Caco-2 (cell line): Measurements from ENCODE around the gene COL27A1. TPM values are rescaled to one million over a fixed set of nuclear protein-coding genes. Genes with fewer than 3 reads are reported as not detected.

Experiments
- BruUV-seq: library from RNA; stranded (reverse); fragments of 400-500 nt; replicated peaks from 2 replicates; lab custom pipeline; 2021; lab: Mats Ljungman, UMichigan
- CTCF ChIA-PET: fragments of 300-600 bp; sonication (Branson Sonifier 250); formaldehyde crosslinking; loops from one replicate; lab custom pipeline; 2022; ENCODE audit warnings: antibody characterized with exemption; lab: Charles Lee
- POLR2A ChIA-PET: fragments of 300-600 bp; sonication (Branson Sonifier 250); formaldehyde crosslinking; loops from one replicate; lab custom pipeline; 2022; ENCODE audit warnings: antibody characterized with exemption; lab: Charles Lee
- DNase-seq, 2 experiments: peaks; one replicate each; pipeline versions ENCODE4 v3.0.0 to v3.0.0-alpha.2; 2020 to 2022
- H3K27me3 ChIP-seq: replicated peaks from 2 replicates; pipeline ENCODE4 v1.6.0; 2011; ENCODE audit warnings: low read length; ENCODE audit not compliant: control insufficient read depth, insufficient read depth
- H3K36me3 ChIP-seq: 2 replicates; pipeline ENCODE4 v1.5.1; 2011; ENCODE audit warnings: low read length; ENCODE audit not compliant: control insufficient read depth, insufficient read depth
- H3K4me1 ChIP-seq: fragments of 250-450 bp; sonication (Bioruptor Pico); 2 replicates; pipeline ENCODE4 v1.5.1; 2020; ENCODE audit warnings: mild to moderate bottlenecking
- H3K4me3 ChIP-seq: 2 replicates; pipeline ENCODE4 v1.5.1; 2011; ENCODE audit warnings: low read depth, mild to moderate bottlenecking, control low read depth, low read length
- H3K9me3 ChIP-seq: fragments of 250-450 bp; sonication (Bioruptor Pico); 2 replicates; pipeline ENCODE4 v1.5.1; 2020; ENCODE audit warnings: mild to moderate bottlenecking, moderate library complexity
- H3K27ac Mint-ChIP-seq: one replicate; pipeline ENCODE4 v1.8.0; 2022; ENCODE audit warnings: mixed read lengths; ENCODE audit not compliant: unreplicated experiment
- H3K27me3 Mint-ChIP-seq: one replicate; pipeline ENCODE4 v1.8.0; 2022; ENCODE audit warnings: mixed read lengths; ENCODE audit not compliant: insufficient read depth, unreplicated experiment
- H3K36me3 Mint-ChIP-seq: one replicate; pipeline ENCODE4 v1.8.0; 2022; ENCODE audit warnings: mild to moderate bottlenecking, mixed read lengths; ENCODE audit not compliant: insufficient read depth, unreplicated experiment
- H3K4me1 Mint-ChIP-seq: one replicate; pipeline ENCODE4 v1.8.0; 2022; ENCODE audit warnings: low read depth, mixed read lengths; ENCODE audit not compliant: unreplicated experiment
- H3K4me3 Mint-ChIP-seq: one replicate; pipeline ENCODE4 v1.8.0; 2022; ENCODE audit warnings: mild to moderate bottlenecking, moderate library complexity, mixed read lengths; ENCODE audit not compliant: unreplicated experiment
- H3K9me3 Mint-ChIP-seq: one replicate; pipeline ENCODE4 v1.8.0; 2022; ENCODE audit warnings: mixed read lengths; ENCODE audit not compliant: unreplicated experiment
- intact Hi-C: fragments of 100-400 bp; cut with micrococcal nuclease; formaldehyde crosslinking; loops from one replicate; pipeline ENCODE4 v1.10.0; 2022; ENCODE audit not compliant: unreplicated experiment
- total RNA-seq: library from RNA; stranded (reverse); gene quantifications from 2 replicates; pipeline ENCODE4 v1.2.3, GENCODE V29; 2022
- TF ChIP-seq, protein P1 (sequence below), 2 experiments: fragments of 200-600 bp in 1 of 2; IDR thresholded peaks; 1 replicate in 1 of 2; 2 replicates in 1 of 2; pipeline versions ENCODE4 v1.5.1 to v1.8.0; 2011 to 2022; ENCODE audit warnings: antibody characterized with exemption in 1 of 2, control low read depth in 1 of 2, inconsistent platforms in 1 of 2, low read depth in 1 of 2, low read length in 1 of 2, mild to moderate bottlenecking in 1 of 2, moderate library complexity in 1 of 2; ENCODE audit not compliant: insufficient read depth in 1 of 2, severe bottlenecking in 1 of 2, unreplicated experiment in 1 of 2

Gene COL27A1
- total RNA-seq, 1 experiment from 2014 or later: 31.1 TPM

- peaks cover 1% of the 10 kb centered on the region; the same call in 1 of the 2 replicates for H3K36me3 ChIP-seq
- Mint-ChIP-seq H3K9me3 (no peaks in the 10 kb centered on the region), H3K4me3 (no peak overlapping the region), H3K27me3 (no peaks in the 10 kb centered on the region), H3K4me1 (no peaks in the 10 kb centered on the region), H3K27ac (no peak overlapping the region), H3K36me3 (peaks cover 22% of the 10 kb centered on the region)
- H3K27me3 ChIP-seq: no peaks in the 10 kb centered on the region
- TF ChIP-seq, protein P1, sequence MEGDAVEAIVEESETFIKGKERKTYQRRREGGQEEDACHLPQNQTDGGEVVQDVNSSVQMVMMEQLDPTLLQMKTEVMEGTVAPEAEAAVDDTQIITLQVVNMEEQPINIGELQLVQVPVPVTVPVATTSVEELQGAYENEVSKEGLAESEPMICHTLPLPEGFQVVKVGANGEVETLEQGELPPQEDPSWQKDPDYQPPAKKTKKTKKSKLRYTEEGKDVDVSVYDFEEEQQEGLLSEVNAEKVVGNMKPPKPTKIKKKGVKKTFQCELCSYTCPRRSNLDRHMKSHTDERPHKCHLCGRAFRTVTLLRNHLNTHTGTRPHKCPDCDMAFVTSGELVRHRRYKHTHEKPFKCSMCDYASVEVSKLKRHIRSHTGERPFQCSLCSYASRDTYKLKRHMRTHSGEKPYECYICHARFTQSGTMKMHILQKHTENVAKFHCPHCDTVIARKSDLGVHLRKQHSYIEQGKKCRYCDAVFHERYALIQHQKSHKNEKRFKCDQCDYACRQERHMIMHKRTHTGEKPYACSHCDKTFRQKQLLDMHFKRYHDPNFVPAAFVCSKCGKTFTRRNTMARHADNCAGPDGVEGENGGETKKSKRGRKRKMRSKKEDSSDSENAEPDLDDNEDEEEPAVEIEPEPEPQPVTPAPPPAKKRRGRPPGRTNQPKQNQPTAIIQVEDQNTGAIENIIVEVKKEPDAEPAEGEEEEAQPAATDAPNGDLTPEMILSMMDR (IDR thresholded peaks at IDR 0.05; ENCODE audit: insufficient read depth in 1 of 2, low read depth in 1 of 2, low read length in 1 of 2, severe bottlenecking in 1 of 2, unreplicated experiment in 1 of 2): no peak
- no peak overlapping the region for H3K4me3 ChIP-seq
- BruUV-seq: no TSS peak
- POLR2A ChIA-PET: no interaction called here
- no peaks in the 10 kb centered on the region for H3K9me3 ChIP-seq
- H3K4me1 ChIP-seq: no peaks in the 10 kb centered on the region
- intact Hi-C loops: no loop called here
- CTCF ChIA-PET: no interaction called here
- no peak for DNase-seq
Observed at GRCh38 chr9:114307899-114308267, 152.5 kb downstream of the COL27A1 start.

DNA sequence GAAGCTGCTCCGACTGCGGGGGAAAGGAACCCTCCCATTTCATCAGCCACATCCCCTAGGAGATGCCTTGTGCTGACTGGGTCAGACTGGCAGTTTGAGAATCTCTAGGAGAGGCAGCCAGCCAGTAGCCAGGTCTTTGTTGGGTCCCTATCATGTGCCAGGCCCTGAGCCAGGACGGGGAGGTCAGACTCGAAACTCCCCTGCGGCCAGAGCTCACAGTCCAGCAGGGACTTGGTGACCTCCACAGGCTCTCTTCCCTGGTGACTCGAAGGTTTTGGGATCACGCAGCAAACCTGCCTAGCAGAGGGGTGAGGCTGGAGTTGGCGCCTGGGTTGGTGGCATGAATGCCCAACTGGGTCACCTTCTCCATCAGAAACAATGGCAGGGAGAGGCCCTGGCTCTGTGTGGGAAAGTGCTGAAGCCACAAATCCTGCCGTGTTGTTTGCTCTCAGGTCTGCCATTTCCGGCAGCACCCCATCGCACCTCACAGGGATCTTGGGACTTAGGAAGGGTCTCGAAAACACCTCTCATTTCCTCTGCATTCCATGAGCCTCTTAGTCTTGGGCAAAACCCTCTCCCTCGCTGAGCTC, 153.1 kb downstream of the COL27A1 start:
- TF ChIP-seq, protein P1 (IDR thresholded peaks at IDR 0.05; ENCODE audit: insufficient read depth in 1 of 2, low read depth in 1 of 2, low read length in 1 of 2, severe bottlenecking in 1 of 2, unreplicated experiment in 1 of 2): no peak
- no peak overlapping the region for H3K4me3 ChIP-seq
- no peaks in the 10 kb centered on the region for H3K27me3 ChIP-seq
- H3K4me1 ChIP-seq: no peaks in the 10 kb centered on the region
- BruUV-seq: no TSS peak
- no peak overlapping the region for H3K27ac Mint-ChIP-seq
- no peaks in the 10 kb centered on the region for H3K9me3 Mint-ChIP-seq
- peaks cover 1% of the 10 kb centered on the region; the same call in 1 of the 2 replicates for H3K36me3 ChIP-seq
- CTCF ChIA-PET: no interaction called here
- H3K4me1 Mint-ChIP-seq: no peaks in the 10 kb centered on the region
- POLR2A ChIA-PET: no interaction called here
- no peaks in the 10 kb centered on the region for H3K9me3 ChIP-seq
- DNase-seq: no peak
- no peaks in the 10 kb centered on the region for H3K27me3 Mint-ChIP-seq
- H3K36me3 Mint-ChIP-seq: peaks cover 22% of the 10 kb centered on the region
- intact Hi-C loops: no loop called here
- H3K4me3 Mint-ChIP-seq: no peak overlapping the region

DNA sequence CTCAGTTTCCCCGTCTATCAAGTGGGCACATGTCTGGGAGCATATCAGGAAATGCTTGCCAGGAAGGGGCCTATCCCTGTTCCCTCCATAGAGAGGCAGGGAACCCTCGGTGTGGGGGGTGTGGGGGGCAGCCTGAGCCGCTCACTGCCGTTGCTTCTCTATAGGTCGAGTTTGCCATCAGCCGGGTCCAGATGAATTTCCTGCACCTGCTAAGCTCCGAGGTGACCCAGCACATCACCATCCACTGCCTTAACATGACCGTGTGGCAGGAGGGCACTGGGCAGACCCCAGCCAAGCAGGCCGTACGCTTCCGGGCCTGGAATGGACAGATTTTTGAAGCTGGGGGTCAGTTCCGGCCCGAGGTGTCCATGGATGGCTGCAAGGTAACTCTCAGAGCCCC, 153.8 kb downstream of the COL27A1 start:
- peaks cover 1% of the 10 kb centered on the region; the same call in 1 of the 2 replicates for H3K36me3 ChIP-seq
- no peak overlapping the region for H3K27ac Mint-ChIP-seq
- H3K9me3 Mint-ChIP-seq: no peaks in the 10 kb centered on the region
- H3K27me3 ChIP-seq: no peaks in the 10 kb centered on the region
- BruUV-seq: no TSS peak
- H3K9me3 ChIP-seq: no peaks in the 10 kb centered on the region
- ChIA-PET POLR2A (no interaction called here), CTCF (no interaction called here)
- no peak overlapping the region for H3K4me3 Mint-ChIP-seq
- H3K27me3 Mint-ChIP-seq: no peaks in the 10 kb centered on the region
- TF ChIP-seq, protein P1 (IDR thresholded peaks at IDR 0.05; ENCODE audit: insufficient read depth in 1 of 2, low read depth in 1 of 2, low read length in 1 of 2, severe bottlenecking in 1 of 2, unreplicated experiment in 1 of 2): no peak
- intact Hi-C loops: no loop called here
- H3K4me3 ChIP-seq: no peak overlapping the region
- H3K36me3 Mint-ChIP-seq: peaks cover 22% of the 10 kb centered on the region
- H3K4me1 ChIP-seq: no peaks in the 10 kb centered on the region
- no peaks in the 10 kb centered on the region for H3K4me1 Mint-ChIP-seq
- DNase-seq: no peak
